NCI-H774 (cell line): ENCODE measurements around the gene TNXB.
"Not testable (repeated sequence)": the region's sequence is repeated elsewhere in the genome, so short reads cannot be mapped to it uniquely, and the experiment has no call there.

Experiments used
- DNase-seq: peaks from one replicate; lab custom pipeline; 2025; lab: John Stamatoyannopoulos, UW

Gene TNXB

GRCh38 chr6:32086661-32087573 is 22.2 kb downstream of the TNXB start:
- DNase-seq, result no peak

- DNase-seq, result no peak
Observed at GRCh38 chr6:32085759-32086459, 23.2 kb downstream of the TNXB start.

- DNase-seq, result no peak
Observed at GRCh38 chr6:32084780-32085179, 24.4 kb downstream of the TNXB start.

GRCh38 chr6:32083812-32084768 is 25.0 kb downstream of the TNXB start:
- no peak for DNase-seq

GRCh38 chr6:32082935-32083334 is 26.2 kb downstream of the TNXB start:
- DNase-seq, result no peak

- DNase-seq, result no peak
Observed at GRCh38 chr6:32082478-32082877, 26.7 kb downstream of the TNXB start.

- DNase-seq, result no peak
Observed at GRCh38 chr6:32081168-32081990, 27.8 kb downstream of the TNXB start.

GRCh38 chr6:32079566-32080290 is 29.4 kb downstream of the TNXB start:
- no peak for DNase-seq

GRCh38 chr6:32076321-32076809 is 32.8 kb downstream of the TNXB start:
- DNase-seq, result no peak

- DNase-seq, result no peak
Observed at GRCh38 chr6:32075781-32076180, 33.4 kb downstream of the TNXB start.

GRCh38 chr6:32074996-32075532 is 34.1 kb downstream of the TNXB start:
- DNase-seq, result no peak

GRCh38 chr6:32073613-32074012 is 35.5 kb downstream of the TNXB start:
- DNase-seq, result no peak

GRCh38 chr6:32073101-32073500 is 36.0 kb downstream of the TNXB start:
- DNase-seq, result no peak

- DNase-seq, result no peak
Observed at GRCh38 chr6:32070814-32071543, 38.2 kb downstream of the TNXB start.

- DNase-seq, result no peak
Observed at GRCh38 chr6:32069878-32070515, 39.1 kb downstream of the TNXB start.

- DNase-seq, result no peak
Observed at GRCh38 chr6:32069460-32069859, 39.7 kb downstream of the TNXB start.

- no peak for DNase-seq
Observed at GRCh38 chr6:32068867-32069266, 40.3 kb downstream of the TNXB start.

GRCh38 chr6:32068315-32068714 is 40.8 kb downstream of the TNXB start:
- not testable (repeated sequence) for DNase-seq

- DNase-seq, result not testable (repeated sequence)
Observed at GRCh38 chr6:32067521-32067920, 41.6 kb downstream of the TNXB start.
